GM18861 (cell line): Measurements from ENCODE around the gene CNTN4.

Source experiments
- ATAC-seq: cut with Tn5 transposase; IDR thresholded peaks from one replicate; pipeline ENCODE4 v1.9.1; 2021; ENCODE audit not compliant: unreplicated experiment

CNTN4 gene

DNA sequence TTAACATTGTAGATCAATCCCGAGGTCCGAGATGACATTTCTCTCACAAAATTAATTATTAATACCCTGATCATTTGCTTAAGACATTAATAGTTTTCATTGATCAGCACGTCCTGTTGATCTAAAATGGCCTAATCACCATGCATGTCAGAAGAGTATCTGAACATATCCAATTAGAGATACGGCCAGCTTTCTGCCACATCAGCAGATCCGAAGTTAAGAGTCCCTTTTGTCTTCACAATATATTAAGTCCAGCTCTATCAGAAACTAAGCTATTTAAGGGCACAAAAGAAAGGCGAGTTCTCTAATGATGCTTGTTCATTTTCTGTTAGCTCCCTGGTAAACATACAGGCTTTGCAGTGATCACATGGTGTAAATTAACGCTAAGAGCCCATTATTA lies 470.3 kb downstream of the CNTN4 start:
- no peak for ATAC-seq

- ATAC-seq = no peak
These were observed 478.9 kb downstream of the CNTN4 start for GRCh38 chr3:2577571-2577970.

DNA sequence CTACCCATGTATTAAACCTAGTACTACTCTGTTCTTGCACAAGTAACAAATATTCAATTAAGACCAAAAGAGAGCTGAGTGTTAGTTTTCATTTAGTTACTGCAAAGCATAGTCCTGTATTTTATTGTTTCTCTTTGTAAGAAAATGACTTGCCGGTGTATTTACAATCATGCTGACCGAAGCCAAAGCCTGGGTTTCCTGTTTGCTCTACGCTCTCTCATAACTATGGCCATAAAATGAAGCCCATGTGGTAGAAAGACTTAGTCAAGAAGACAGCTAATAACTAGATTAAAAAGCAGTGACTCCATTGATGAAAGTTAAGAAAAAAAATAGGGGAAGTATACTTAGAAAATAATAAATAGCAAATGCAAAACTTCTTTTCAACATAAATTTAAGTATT lies 479.9 kb downstream of the CNTN4 start:
- ATAC-seq = no peak

DNA sequence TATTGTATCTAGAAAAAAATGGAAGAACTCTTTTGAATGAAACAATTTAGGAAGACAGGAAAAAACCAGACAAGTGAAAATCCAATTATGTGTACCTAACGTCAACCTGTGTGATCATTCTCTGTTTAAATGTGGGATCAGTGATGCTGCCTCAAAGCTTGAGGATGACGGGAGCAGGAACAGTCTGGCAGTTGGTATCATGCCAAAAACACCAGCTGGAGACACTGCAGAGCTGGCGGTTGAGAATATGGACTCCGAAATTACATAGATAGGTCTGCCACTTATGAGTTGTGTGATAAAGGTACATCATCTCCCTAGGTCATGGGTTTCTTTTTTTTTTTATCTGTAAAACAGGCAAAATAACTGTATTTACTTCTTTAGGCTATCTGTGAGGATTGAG lies 480.5 kb downstream of the CNTN4 start:
- no peak for ATAC-seq

DNA sequence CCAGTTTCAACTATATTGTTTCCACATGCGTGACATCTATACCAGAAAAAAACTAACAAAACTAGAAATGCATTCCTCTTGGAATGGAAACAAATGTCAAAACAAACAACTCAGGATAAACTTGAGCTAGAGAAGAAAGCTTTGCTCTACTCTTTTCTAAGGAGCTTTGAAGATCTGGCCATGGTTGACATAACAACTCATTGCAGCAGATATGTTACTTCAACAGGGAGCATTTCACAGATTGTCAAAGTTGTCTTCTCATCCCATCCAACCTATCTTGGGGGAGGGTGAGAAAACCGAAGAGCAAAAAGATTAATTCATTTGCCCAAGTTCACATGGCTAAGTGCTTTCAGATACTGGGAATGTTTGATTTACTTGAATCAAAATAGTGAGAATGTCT lies 484.4 kb downstream of the CNTN4 start:
- no peak for ATAC-seq

- ATAC-seq = no peak
These were observed 490.8 kb downstream of the CNTN4 start for GRCh38 chr3:2589336-2589969.

GRCh38 chr3:2595486-2595885 lies 496.8 kb downstream of the CNTN4 start:
- no peak for ATAC-seq

GRCh38 chr3:2597615-2598014 lies 498.9 kb downstream of the CNTN4 start:
- no peak for ATAC-seq

DNA sequence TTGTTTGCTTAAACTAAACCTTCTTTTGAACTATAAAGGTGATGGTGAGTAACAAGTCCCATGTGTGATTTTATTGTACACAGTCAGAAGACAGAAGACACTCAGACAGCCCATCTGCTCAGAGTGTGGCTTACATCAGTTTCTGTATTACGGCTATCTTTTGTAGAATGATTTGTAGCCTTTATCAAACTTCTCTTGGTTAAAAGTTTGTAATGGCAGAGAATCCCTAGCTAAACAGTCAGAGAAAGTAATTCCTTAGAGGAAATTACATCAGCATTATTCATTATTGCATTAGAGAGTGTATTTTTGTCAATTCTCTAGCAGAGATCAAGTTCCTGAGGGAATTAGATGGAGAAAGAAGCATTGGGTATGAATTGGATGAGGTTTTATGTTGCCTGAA lies 500.8 kb downstream of the CNTN4 start:
- ATAC-seq = no peak

DNA sequence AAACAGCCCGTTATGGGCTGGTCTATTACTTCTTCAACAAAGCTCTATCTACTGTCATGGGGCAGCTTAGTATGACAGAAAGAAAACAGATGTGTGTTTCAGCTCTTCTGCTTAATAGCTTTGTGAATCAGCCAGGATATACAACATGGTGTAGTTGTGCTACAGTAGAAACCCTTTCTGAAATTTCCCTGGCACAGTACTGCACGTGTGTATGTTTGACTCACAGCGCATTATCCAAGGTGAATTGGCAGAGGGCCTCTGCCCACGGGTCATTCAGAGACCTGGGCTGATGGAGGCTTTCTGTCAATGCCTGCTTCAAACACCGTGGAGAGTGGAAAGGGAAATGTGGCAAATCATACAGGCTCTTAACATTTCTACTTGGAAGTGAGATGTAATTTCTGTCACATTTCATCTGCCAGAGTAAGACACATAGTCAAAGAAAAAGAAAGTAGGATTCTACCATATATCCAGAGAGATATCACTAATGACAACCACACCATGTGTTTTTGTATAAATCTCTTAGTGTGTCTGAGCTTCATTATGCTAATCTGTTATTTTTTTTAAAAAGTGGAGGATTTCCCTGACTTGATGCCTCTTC lies 505.1 kb downstream of the CNTN4 start:
- ATAC-seq = no peak

DNA sequence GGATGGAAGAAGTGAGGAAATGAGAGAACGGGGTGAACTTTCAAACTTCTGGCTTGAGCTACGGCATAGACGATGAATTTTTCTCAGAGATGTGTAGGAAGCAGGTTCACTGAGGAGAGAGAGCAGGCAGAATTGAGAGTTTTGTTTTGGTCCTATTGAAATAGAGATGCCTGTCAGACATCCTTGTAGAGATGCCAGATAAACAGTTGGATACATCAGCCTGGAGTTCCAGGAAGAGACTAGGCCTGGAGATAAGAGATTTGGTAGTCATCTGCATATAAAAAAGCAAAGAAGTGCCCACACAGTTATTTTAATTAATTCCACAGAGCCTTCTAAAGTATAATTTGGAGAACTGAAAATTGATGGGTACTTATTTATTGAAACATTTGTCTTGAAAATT lies 515.9 kb downstream of the CNTN4 start:
- ATAC-seq = no peak

- no peak for ATAC-seq
These were observed 516.4 kb downstream of the CNTN4 start for GRCh38 chr3:2615080-2615479.

DNA sequence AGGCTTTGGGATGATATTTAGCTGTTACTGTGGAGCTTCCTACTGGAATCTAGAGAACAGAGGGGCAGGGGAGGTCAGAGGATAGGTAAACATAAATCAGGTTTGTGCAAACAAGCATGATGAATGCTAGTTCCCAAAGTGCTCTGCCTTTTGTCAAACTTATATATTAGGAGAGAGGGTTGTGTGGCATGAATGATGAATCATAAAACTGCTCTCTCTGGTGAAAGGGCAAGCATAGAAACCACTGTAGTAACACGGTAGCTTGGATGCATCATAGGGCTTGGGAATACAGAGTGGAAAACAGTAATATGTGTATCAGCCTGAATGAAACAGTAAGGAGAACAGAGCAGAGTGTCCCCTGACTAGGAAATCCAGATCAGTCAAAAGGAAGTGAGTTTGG lies 524.8 kb downstream of the CNTN4 start:
- no peak for ATAC-seq

- no peak for ATAC-seq
These were observed 529.5 kb downstream of the CNTN4 start for GRCh38 chr3:2628117-2628516.

GRCh38 chr3:2635511-2635910 lies 536.8 kb downstream of the CNTN4 start:
- ATAC-seq = no peak

GRCh38 chr3:2643606-2644005 lies 544.9 kb downstream of the CNTN4 start:
- ATAC-seq = no peak

- ATAC-seq = no peak
These were observed 546.3 kb downstream of the CNTN4 start for GRCh38 chr3:2645001-2645400.

- no peak for ATAC-seq
These were observed 552.1 kb downstream of the CNTN4 start for GRCh38 chr3:2650746-2651145.

DNA sequence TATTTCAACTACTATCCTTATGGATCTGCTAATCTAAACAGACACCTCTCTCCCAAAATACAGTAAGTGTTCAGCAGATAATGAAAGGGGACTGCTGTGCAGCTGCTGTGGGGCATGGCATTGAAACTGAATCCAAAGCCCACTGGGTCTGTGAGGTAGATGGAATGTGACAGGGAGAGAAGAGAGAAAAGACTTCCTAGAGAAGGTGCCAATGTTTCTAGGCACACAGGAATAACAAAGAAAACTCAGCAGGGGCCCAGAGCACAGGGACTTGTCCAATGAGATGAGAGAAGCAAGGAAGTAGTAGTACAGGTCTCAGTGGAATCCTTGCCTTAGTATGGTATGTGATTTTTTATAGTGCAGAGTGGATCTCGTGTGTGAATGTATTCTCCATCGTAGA lies 553.7 kb downstream of the CNTN4 start:
- ATAC-seq = no peak

DNA sequence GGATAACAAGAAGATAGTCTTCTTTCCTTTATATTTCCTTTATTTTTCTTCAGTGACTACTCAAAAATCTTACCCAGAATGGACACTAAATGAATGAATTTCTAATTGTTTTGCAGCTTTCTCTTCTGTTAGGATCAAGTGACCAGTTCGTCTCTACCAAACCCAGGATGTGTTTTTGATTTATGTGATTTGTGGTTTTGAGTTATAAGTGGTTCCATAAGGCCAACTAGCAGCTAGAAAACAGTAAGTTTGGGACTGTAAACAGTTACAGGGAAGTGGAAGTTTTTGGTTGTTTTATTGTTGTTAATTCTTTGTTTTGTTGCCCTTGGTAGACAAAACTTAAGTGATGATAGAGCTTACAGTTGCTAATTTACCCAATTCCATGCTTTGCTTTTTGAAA lies 555.0 kb downstream of the CNTN4 start:
- ATAC-seq = no peak

- ATAC-seq = no peak
These were observed 556.6 kb downstream of the CNTN4 start for GRCh38 chr3:2655229-2655701.

DNA sequence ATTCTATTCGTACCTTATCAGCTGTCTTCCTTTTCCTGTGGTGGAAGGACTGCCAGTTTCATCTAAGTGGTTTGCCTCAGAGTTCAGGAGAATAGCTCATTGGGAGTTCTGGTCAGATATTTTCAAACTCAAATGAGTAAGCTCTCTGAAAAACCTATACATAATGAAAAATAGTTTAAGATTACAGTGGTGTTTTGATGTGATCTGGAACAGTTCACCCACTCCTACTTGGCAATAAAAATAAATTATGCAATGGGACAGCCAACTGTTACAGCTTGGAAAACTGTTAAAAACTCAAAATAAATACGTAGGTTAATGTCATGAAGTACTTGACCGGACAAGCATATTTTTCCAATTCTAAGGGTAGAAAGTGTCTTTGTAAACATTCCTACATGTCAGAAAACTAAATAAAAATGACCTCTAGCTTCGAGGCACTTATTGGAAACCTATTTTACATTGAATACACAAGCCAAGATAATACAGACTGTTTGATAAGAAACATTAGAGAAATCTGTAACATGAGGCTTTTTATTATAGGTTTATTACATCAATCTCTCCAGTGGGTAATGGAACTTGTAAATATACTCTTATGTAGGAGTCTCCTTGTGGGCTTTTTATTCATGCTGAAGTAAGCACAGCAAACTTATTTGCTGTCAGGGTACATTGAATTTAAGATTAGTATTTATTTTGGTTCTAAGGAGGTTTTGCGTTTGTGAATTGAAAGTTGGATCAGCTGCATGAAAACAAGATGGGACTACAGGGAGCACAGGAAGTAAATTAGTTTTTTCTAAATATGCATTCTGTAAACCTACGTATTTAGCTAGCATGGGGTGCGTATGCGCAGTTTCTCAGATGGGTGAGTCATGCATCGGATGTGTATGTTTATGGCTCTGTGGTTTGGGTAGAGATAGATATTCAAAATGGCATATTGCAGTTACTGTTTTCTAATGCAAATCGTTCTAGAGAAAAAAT lies 558.4 kb downstream of the CNTN4 start:
- ATAC-seq = no peak
